Fibroblast of gingiva (primary cell): ENCODE measurements around the gene HELZ.
"Not testable (repeated sequence)": the region's sequence is repeated elsewhere in the genome, so short reads cannot be mapped to it uniquely, and the experiment has no call there.

ENCODE experiments used
- DNase-seq: peaks from one replicate; pipeline ENCODE4 v3.0.0-alpha.2; 2011; ENCODE audit warnings: low read depth

HELZ gene

GRCh38 chr17:67227488-67227887 lies 17.5 kb downstream of the HELZ start:
- peak; percentile 22 for DNase-seq

- no peak for DNase-seq
Observed at GRCh38 chr17:67225316-67225715, 19.7 kb downstream of the HELZ start.

GRCh38 chr17:67224736-67225135 lies 20.3 kb downstream of the HELZ start:
- no peak for DNase-seq

- DNase-seq, result no peak
Observed at GRCh38 chr17:67223924-67224323, 21.1 kb downstream of the HELZ start.

GRCh38 chr17:67221062-67221998 lies 23.7 kb downstream of the HELZ start:
- peak; percentile 41 for DNase-seq

- DNase-seq, result no peak
Observed at GRCh38 chr17:67218385-67218950, 26.5 kb downstream of the HELZ start.

GRCh38 chr17:67217446-67217845 lies 27.6 kb downstream of the HELZ start:
- no peak for DNase-seq

GRCh38 chr17:67216578-67217320 lies 28.2 kb downstream of the HELZ start:
- DNase-seq, result no peak

- peak; percentile 3 for DNase-seq
Observed at GRCh38 chr17:67215991-67216421, 29.0 kb downstream of the HELZ start.

GRCh38 chr17:67212714-67213417 lies 32.1 kb downstream of the HELZ start:
- DNase-seq, result peak; percentile 57

GRCh38 chr17:67212231-67212630 lies 32.8 kb downstream of the HELZ start:
- DNase-seq, result peak; percentile 65

- DNase-seq, result peak; percentile 74
Observed at GRCh38 chr17:67211742-67212141, 33.3 kb downstream of the HELZ start.

- no peak for DNase-seq
Observed at GRCh38 chr17:67210915-67211314, 34.1 kb downstream of the HELZ start.

- no peak for DNase-seq
Observed at GRCh38 chr17:67208232-67208631, 36.8 kb downstream of the HELZ start.

- DNase-seq, result no peak
Observed at GRCh38 chr17:67203818-67204217, 41.2 kb downstream of the HELZ start.

GRCh38 chr17:67202503-67202902 lies 42.5 kb downstream of the HELZ start:
- no peak for DNase-seq

GRCh38 chr17:67200727-67201301 lies 44.2 kb downstream of the HELZ start:
- no peak for DNase-seq

- DNase-seq, result no peak
Observed at GRCh38 chr17:67198131-67198530, 46.9 kb downstream of the HELZ start.

- not testable (repeated sequence) for DNase-seq
Observed at GRCh38 chr17:67197023-67197422, 48.0 kb downstream of the HELZ start.

GRCh38 chr17:67196422-67196821 lies 48.6 kb downstream of the HELZ start:
- no peak for DNase-seq

- peak; percentile 15 for DNase-seq
Observed at GRCh38 chr17:67194134-67194533, 50.9 kb downstream of the HELZ start.

- no peak for DNase-seq
Observed at GRCh38 chr17:67187927-67188326, 57.1 kb downstream of the HELZ start.
